Calu3 (cell line): ENCODE data around the gene SH3TC2. TPM values are rescaled to one million over a fixed set of nuclear protein-coding genes. Genes with fewer than 3 reads are reported as not detected.

Source experiments
- Bru-seq: library from RNA; stranded (reverse); fragments of 400-500 nt; gene quantifications from one replicate; lab custom pipeline; 2021; lab: Mats Ljungman, UMichigan
- BruChase-seq, 2 experiments: library from RNA; stranded (reverse); fragments of 400-500 nt; gene quantifications; one replicate each; lab custom pipeline; 2021; lab: Mats Ljungman, UMichigan
- BruUV-seq: library from RNA; stranded (reverse); fragments of 400-500 nt; replicated peaks from 2 replicates; lab custom pipeline; 2021; lab: Mats Ljungman, UMichigan
- CTCF ChIA-PET: fragments of 300-600 bp; sonication (Branson Sonifier 250); formaldehyde crosslinking; loops from one replicate; lab custom pipeline; 2022; ENCODE audit warnings: antibody characterized with exemption; lab: Charles Lee
- DNase-seq: peaks from one replicate; pipeline ENCODE4 v3.0.0; 2022
- H3K27ac Mint-ChIP-seq: one replicate; pipeline ENCODE4 v1.8.0; 2022; ENCODE audit warnings: mixed read lengths; ENCODE audit not compliant: unreplicated experiment
- H3K27me3 Mint-ChIP-seq: one replicate; pipeline ENCODE4 v1.8.0; 2022; ENCODE audit warnings: mixed read lengths; ENCODE audit not compliant: unreplicated experiment
- H3K36me3 Mint-ChIP-seq: one replicate; pipeline ENCODE4 v1.8.0; 2022; ENCODE audit warnings: mild to moderate bottlenecking, moderate library complexity, mixed read lengths; ENCODE audit not compliant: insufficient read depth, unreplicated experiment
- H3K4me1 Mint-ChIP-seq: one replicate; pipeline ENCODE4 v1.8.0; 2022; ENCODE audit warnings: mild to moderate bottlenecking, low read depth, mixed read lengths; ENCODE audit not compliant: unreplicated experiment
- H3K4me3 Mint-ChIP-seq: one replicate; pipeline ENCODE4 v1.8.0; 2022; ENCODE audit warnings: mild to moderate bottlenecking, low read depth, moderate library complexity, mixed read lengths; ENCODE audit not compliant: unreplicated experiment
- H3K9me3 Mint-ChIP-seq: one replicate; pipeline ENCODE4 v1.8.0; 2022; ENCODE audit warnings: low read depth, mixed read lengths; ENCODE audit not compliant: unreplicated experiment
- CTCF ChIP-seq: fragments of 200-600 bp; IDR thresholded peaks from one replicate; pipeline ENCODE4 v1.8.0; 2022; ENCODE audit warnings: antibody characterized with exemption; ENCODE audit not compliant: unreplicated experiment
- intact Hi-C: fragments of 100-400 bp; cut with micrococcal nuclease; formaldehyde crosslinking; loops from one replicate; pipeline ENCODE4 v1.10.0; 2022; ENCODE audit not compliant: unreplicated experiment
- long read RNA-seq: library from polyadenylated mRNA; stranded (forward); transcript quantifications from one replicate; pipeline ENCODE4 v2.0.0, GENCODE V29; 2022
- total RNA-seq: library from RNA; stranded (reverse); gene quantifications from 2 replicates; pipeline ENCODE4 v1.2.3, GENCODE V29; 2022

Gene SH3TC2
- 54.6 and 60.3 TPM in 2 replicates for total RNA-seq
- Bru-seq, nascent RNA: percentile 84 among the genes with signal in this experiment
- BruChase-seq, experiment 1, labeled RNA remaining after a 6-hour chase: percentile 70 among the genes with signal in this experiment
- percentile 70 among the genes with signal in this experiment for BruChase-seq, experiment 2, labeled RNA remaining after a 2-hour chase
- long read RNA-seq, full-length matches to known transcripts: 5 of 17 reads
- long read RNA-seq, partial matches to known transcripts: 0 of 17 reads
- long read RNA-seq, other reads (novel, unspliced or antisense): 12 of 17 reads

GRCh38 chr5:149063017-149063687, at the start of gene SH3TC2:
TSS of gene SH3TC2 (minus strand) at chr5:149063062. CDS start at chr5:149063022, 40 bp downstream.
- H3K4me3 Mint-ChIP-seq: peak within 1 kb of the TSS; percentile 66
- H3K4me1 Mint-ChIP-seq: peaks cover 72% of the 10 kb centered on the region
- no peak for TF ChIP-seq CTCF
- TSS peak; percentile 66 for BruUV-seq
- H3K27me3 Mint-ChIP-seq: no peaks in the 10 kb centered on the region
- peak; percentile 90 for DNase-seq
- peaks cover 6% of the 10 kb centered on the region for H3K9me3 Mint-ChIP-seq
- peaks cover 10% of the 10 kb centered on the region for H3K36me3 Mint-ChIP-seq
- intact Hi-C loops: loop anchor here (5.0 kb wide), 1 partner anchor 204 kb away; no protein-coding TSS in a partner anchor
- CTCF ChIA-PET: interaction anchor here (0.6 to 2.2 kb wide), 10 partner anchors 26 to 324 kb away, joined by 3 to 12 read pairs (median 3); no protein-coding TSS in a partner anchor
- peak within 1 kb of the TSS; percentile 97 for H3K27ac Mint-ChIP-seq

- no peak for DNase-seq
- TF ChIP-seq CTCF: no peak
- peaks cover 2% of the 10 kb centered on the region for H3K9me3 Mint-ChIP-seq
- H3K27me3 Mint-ChIP-seq: no peaks in the 10 kb centered on the region
- H3K36me3 Mint-ChIP-seq: no peaks in the 10 kb centered on the region
- peaks cover 52% of the 10 kb centered on the region for H3K4me1 Mint-ChIP-seq
- H3K4me3 Mint-ChIP-seq: no peak overlapping the region
- CTCF ChIA-PET: interaction anchor here (0.6 to 1.8 kb wide), 9 partner anchors 15 to 380 kb away, joined by 3 to 7 read pairs (median 4); partner anchors contain the start of genes ADRB2 and SH3TC2
- H3K27ac Mint-ChIP-seq: peak overlapping the region; percentile 46
- no TSS peak for BruUV-seq
- intact Hi-C loops: loop anchor here (5.0 kb wide), 2 partner anchors 283 to 668 kb away; partner anchors contain the start of gene ADRB2
Measured at GRCh38 chr5:149110406-149110805, 47.5 kb upstream of the SH3TC2 start.

GRCh38 chr5:149108651-149109280, 45.9 kb upstream of the SH3TC2 start:
- Mint-ChIP-seq H3K36me3 (no peaks in the 10 kb centered on the region), H3K27me3 (no peaks in the 10 kb centered on the region), H3K4me1 (peaks cover 41% of the 10 kb centered on the region), H3K27ac (no peak overlapping the region), H3K4me3 (no peak overlapping the region), H3K9me3 (peaks cover 2% of the 10 kb centered on the region)
- intact Hi-C loops: no loop called here
- no peak for TF ChIP-seq CTCF
- CTCF ChIA-PET: interaction anchor here (0.6 to 0.7 kb wide), 2 partner anchors 63 to 226 kb away, joined by 3 read pairs; no protein-coding TSS in a partner anchor
- BruUV-seq: no TSS peak
- DNase-seq: no peak

- no peak for TF ChIP-seq CTCF
- intact Hi-C loops: no loop called here
- no TSS peak for BruUV-seq
- DNase-seq: no peak
- H3K27me3 Mint-ChIP-seq: no peaks in the 10 kb centered on the region
- no peak overlapping the region for H3K27ac Mint-ChIP-seq
- CTCF ChIA-PET: no interaction called here
- H3K4me3 Mint-ChIP-seq: no peak overlapping the region
- H3K9me3 Mint-ChIP-seq: peaks cover 16% of the 10 kb centered on the region
- no peaks in the 10 kb centered on the region for H3K4me1 Mint-ChIP-seq
- no peaks in the 10 kb centered on the region for H3K36me3 Mint-ChIP-seq
Measured at GRCh38 chr5:149100331-149100730, 37.5 kb upstream of the SH3TC2 start.
